Activated T-cell treated with anti-CD3 and anti-CD28 coated beads, Interleukin-2, amount 50 U/mL, for 48 hours (primary cell): ENCODE results near the gene MAOA.
"Not testable (repeated sequence)": the region's sequence is repeated elsewhere in the genome, so short reads cannot be mapped to it uniquely, and the experiment has no call there.

Source experiments
- DNase-seq, 2 experiments: peaks; one replicate each; pipeline ENCODE4 v3.0.0-alpha.2; 2020

The MAOA gene

GRCh38 chrX:43718546-43718945 lies 62.4 kb downstream of the MAOA start:
- DNase-seq, result no peak

DNA sequence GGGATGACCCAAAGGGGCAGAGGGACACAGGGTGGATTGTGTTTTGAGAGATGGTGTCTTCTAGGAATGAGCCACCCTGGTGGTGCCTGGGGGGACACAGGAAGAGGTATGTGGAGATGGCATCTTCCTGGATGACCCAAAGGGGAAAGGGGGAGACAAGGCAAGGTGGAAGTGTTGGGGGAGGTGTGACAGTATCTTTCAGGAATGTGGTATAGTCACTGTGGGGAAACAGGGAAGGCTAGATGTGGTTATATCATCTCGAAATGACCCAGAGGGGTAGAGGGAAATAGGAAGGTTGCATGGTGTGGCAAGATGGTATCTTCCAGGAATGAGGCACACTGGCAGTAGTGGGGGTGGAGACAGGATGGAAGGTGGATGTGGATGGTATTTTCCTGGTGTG lies 62.9 kb downstream of the MAOA start:
- DNase-seq, result no peak

- no peak for DNase-seq
Measured at GRCh38 chrX:43720082-43720481, 64.0 kb downstream of the MAOA start.

GRCh38 chrX:43720961-43721360 lies 64.9 kb downstream of the MAOA start:
- no peak for DNase-seq

DNA sequence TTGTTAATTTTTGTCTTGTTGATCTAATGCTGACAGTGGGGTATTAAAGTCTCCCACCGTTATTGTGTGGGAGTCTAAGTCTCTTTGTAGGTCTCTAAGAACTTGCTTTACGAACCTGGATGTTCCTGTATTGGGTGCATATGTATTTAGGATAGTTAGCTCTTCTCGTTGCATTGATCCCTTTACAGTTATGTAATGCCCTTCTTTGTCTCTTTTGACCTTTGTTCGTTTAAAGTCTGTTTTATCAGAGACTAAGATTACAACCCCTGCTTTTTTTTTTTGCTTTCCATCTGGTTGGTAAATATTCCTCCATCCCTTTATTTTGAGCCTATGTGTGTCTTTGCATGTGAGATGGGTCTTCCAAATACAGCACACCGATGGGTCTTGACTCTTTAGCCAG lies 69.1 kb downstream of the MAOA start:
- DNase-seq, result not testable (repeated sequence)

DNA sequence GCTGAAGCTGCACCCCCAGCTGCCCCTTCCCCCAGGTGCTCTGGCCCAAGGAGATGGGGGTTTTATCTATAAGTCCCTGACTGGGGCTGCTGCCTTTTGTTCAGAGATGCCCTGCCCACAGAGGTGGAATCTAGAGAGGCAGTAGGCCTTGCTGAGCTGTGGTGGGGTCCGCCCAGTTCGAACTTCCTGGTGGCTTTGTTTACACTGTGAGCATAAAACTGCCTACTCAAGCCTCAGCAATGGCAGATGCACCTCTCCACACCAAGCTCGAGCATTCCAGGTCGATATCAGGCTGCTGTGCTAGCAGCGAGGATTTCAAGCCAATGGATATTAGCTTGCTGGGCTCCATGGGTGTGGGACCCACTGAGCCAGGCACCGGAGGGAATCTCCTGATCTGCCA lies 71.2 kb downstream of the MAOA start:
- not testable (repeated sequence) for DNase-seq

DNA sequence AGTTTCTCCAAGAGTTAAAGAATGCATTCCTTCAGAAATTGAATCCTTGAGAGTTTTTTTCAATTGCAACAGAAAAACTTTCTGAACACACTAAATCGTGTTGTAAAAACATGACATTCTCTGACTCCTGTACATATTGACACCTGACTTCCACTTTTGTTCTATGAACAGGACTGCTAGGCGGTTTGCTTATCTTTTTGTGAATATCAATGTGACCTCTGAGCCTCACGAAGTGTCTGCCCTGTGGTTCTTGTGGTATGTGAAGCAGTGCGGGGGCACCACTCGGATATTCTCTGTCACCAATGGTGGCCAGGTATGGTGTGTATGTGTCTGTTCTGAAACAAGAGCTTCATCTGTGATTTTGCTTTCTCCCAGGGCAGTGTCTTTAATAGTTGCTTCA lies 71.9 kb downstream of the MAOA start:
- no peak for DNase-seq

DNA sequence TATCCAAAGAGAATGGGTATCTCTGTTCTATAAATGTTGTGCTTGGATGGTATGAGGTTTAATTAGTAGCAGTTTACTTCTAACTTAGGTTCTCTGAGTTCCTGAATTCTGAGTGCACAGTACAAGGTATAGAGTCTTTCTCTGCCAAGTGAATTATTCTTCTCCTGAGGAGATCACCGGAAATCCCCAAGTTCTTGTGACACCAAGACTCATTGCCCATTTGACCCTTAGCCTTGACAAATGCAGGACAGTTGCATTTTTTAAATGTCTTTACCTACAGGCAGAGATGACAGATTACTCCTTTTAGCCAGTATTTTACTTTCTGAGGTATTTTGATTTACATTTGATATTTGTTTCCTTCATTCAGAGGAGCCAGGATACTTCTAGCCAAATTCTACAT lies 72.9 kb downstream of the MAOA start:
- DNase-seq, result no peak

DNA sequence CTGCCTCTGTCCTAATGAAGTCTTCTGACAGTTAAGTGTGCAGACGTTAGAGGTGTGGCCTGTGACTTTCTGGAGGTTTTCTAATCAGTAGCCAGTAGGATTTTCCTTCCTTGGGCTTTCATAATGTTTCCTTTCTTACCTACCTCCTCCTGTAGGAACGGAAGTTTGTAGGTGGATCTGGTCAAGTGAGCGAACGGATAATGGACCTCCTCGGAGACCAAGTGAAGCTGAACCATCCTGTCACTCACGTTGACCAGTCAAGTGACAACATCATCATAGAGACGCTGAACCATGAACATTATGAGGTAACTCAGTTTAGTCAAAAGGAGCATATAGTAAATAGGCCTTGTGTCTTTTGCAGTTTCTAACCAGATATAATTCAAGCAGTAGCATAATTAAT lies 75.0 kb downstream of the MAOA start:
- no peak for DNase-seq

GRCh38 chrX:43733699-43734098 lies 77.6 kb downstream of the MAOA start:
- DNase-seq, result no peak

GRCh38 chrX:43734444-43734843 lies 78.3 kb downstream of the MAOA start:
- no peak for DNase-seq

- no peak for DNase-seq
Measured at GRCh38 chrX:43735534-43735933, 79.4 kb downstream of the MAOA start.

DNA sequence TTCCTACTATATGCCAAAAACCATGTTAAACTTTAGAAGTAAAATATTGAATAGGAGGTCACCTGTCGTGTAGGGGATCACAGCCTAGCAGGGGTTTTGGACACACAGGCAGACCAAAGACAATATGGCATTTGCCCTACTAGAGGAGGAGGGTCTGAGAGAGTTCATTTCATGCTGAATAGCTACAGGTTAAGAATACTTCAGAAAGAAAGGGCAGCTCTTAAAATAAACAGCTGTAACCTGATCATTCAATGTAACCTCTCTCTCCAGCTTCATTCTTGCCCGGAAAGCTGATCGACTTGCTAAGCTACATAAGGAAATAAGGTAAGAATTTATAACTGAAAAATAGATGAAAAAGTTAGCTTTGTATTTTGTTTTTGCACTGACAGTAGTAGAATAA lies 79.9 kb downstream of the MAOA start:
- DNase-seq, result no peak

DNA sequence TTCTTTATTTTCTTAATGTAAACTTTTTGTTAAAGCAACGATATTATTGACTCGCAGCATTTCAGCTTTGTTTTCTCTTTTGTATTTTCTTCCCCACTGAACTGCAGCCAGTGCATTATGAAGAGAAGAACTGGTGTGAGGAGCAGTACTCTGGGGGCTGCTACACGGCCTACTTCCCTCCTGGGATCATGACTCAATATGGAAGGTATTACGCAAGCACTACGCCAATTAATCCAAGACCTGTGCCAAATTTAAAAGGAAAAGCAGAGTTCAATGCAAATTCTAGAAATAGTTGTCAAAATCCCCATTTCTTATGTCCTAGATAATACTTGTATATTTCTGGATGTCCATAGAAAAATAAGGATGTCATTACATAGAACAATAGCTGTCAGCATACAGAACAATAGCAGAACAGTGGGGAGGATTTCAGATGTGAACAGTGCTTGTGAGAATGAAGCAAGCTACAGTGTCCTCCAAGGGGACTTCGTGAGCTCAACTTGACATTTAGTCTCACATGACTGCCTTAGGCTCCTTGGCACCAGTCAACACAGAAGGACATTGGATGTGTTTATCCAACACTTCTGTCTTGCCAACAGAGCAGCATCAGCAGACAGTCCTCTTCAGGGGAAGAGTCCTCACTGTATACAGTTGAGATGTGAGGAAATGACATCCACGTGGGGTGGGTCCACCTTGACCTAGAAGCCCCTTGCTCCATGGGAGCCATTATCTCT lies 85.9 kb downstream of the MAOA start:
- DNase-seq, result no peak

GRCh38 chrX:43743100-43743822 lies 87.2 kb downstream of the MAOA start:
- DNase-seq, result no peak

DNA sequence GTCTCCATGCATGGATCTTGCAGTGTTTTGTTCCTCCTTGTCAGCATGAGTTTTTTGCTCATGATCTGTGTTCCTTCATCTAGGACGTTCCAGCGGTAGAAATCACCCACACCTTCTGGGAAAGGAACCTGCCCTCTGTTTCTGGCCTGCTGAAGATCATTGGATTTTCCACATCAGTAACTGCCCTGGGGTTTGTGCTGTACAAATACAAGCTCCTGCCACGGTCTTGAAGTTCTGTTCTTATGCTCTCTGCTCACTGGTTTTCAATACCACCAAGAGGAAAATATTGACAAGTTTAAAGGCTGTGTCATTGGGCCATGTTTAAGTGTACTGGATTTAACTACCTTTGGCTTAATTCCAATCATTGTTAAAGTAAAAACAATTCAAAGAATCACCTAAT lies 88.2 kb downstream of the MAOA start:
- no peak for DNase-seq

DNA sequence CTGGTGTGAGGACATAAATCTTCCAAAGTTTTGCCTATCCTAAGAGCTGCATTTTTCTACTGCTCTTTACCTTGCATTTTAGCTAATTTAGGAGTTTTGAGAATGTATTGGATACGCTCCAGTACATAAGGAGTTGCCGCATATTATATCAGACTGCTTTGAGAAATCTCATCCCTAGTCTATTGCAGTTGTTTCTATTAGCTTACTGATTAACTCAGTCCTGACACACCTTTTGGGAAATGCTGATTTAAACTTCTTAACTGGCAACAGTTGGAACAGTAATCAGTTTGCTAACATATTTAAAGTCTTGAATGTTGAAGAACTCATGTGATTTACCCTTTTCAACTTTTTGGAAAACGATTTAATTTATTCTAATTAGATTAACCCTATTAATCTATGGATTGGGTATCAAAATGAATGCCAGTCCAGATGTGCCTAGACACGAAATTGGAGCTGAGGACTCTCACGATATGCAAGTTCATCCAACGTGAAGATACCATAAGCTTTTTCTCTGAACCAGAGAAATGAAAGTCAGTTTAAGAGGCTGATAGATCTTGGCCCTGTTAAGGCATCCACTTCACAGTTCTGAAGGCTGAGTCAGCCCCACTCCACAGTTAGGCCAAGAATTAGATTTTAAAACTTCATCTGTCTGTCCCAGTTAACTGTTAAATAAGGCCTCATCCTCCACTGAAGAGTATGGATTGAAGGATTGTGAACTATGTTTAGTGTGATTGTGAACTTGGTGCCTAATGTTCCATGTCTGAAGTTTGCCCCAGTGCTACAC lies 90.0 kb downstream of the MAOA start:
- no peak for DNase-seq

GRCh38 chrX:43747476-43747875 lies 91.4 kb downstream of the MAOA start:
- no peak for DNase-seq

DNA sequence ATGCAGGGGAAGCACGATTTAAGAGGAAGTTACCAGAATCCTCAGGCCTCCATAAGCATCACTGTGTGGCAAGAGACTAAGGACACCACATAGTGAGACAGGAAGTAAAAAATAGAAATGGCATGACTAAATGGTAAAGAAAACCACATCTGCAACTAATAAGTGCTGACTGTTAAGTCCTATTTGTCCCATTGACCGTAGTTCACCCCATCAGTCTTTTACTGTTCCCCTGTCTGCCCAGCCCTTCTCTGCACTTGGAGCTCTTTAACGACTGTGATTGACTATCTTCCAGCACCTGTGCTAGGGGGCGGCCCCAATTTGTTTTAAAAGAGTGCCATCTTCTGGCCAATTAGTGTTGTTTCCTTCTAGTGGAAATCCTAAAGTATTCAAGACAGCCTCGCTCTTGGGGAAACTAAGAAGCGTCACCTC lies 94.2 kb downstream of the MAOA start:
- peak; percentile 34 to 45 for DNase-seq

- no peak for DNase-seq
Measured at GRCh38 chrX:43753637-43754036, 97.5 kb downstream of the MAOA start.

- DNase-seq, result no peak
Measured at GRCh38 chrX:43756076-43756475, 100.0 kb downstream of the MAOA start.

DNA sequence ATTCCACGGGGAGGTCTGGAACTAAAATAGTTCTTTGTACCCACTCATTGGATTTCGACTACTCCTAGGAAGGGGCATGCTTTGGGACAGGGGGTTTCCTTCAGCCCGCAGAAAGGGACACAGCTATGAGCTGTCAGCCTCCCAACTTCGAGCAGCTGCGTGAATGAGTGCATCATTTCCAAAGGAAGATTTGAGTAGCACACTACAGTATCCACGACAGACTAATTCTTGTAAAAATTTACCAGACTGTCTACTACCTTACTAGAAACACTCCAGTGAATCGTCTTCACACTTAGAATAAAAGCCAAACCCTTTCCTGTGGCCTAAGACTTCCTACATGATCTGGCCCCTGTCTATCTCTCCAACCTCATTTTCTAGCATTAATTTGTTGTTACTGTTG lies 101.9 kb downstream of the MAOA start:
- no peak for DNase-seq

- DNase-seq, result no peak
Measured at GRCh38 chrX:43785930-43786591, 130.0 kb downstream of the MAOA start.
